ENCODE data around the gene GJB1. TPM values are rescaled to one million over a fixed set of nuclear protein-coding genes. Genes with fewer than 3 reads are reported as not detected.
A peak's percentile ranks its signal among the peaks of the same experiment; 100 is the strongest.

Gene GJB1
- total and polyA plus RNA-seq, 8 donors: 40.1 to 70.6 (median 56.2) TPM

DNA sequence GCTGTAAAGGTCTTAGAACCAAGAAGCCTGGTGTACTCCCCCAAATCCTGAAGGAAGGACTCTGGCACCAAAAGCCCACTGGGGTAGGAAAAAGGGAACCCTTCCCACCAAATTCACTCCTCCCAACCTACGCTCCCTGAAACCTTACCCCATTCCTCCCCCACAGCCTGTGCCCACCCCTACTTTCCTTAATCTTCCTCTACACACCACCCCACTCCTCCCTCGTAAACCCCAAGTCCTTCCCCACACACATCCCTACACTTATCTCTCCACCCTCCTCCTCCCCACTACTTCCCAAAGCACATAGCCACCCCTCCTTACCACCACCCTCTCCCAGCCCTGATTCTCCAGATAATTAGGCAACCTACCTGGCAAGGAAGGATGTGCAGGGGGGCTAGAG, 29.2 kb downstream of the GJB1 start:
- FAIRE-seq (no peak), ATAC-seq (no peak), DNase-seq (no peak)
- intact Hi-C loops (cut with DNase I): no loop called here
- Histone ChIP-seq H3K9me3 (no peaks in the 10 kb centered on the region), H3K36me3 (no peaks in the 10 kb centered on the region), H3K27ac (no peak overlapping the region), H3K27me3 (no peaks in the 10 kb centered on the region), H3K4me1 (no peaks in the 10 kb centered on the region), H3K4me3 (no peak overlapping the region)
- WGBS, 2 donors: 75 to 78% methylated on average over 2 of the region's 2 CpGs
- TF ChIP-seq, protein P1, sequence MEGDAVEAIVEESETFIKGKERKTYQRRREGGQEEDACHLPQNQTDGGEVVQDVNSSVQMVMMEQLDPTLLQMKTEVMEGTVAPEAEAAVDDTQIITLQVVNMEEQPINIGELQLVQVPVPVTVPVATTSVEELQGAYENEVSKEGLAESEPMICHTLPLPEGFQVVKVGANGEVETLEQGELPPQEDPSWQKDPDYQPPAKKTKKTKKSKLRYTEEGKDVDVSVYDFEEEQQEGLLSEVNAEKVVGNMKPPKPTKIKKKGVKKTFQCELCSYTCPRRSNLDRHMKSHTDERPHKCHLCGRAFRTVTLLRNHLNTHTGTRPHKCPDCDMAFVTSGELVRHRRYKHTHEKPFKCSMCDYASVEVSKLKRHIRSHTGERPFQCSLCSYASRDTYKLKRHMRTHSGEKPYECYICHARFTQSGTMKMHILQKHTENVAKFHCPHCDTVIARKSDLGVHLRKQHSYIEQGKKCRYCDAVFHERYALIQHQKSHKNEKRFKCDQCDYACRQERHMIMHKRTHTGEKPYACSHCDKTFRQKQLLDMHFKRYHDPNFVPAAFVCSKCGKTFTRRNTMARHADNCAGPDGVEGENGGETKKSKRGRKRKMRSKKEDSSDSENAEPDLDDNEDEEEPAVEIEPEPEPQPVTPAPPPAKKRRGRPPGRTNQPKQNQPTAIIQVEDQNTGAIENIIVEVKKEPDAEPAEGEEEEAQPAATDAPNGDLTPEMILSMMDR (IDR thresholded peaks at IDR 0.05): no peak

DNA sequence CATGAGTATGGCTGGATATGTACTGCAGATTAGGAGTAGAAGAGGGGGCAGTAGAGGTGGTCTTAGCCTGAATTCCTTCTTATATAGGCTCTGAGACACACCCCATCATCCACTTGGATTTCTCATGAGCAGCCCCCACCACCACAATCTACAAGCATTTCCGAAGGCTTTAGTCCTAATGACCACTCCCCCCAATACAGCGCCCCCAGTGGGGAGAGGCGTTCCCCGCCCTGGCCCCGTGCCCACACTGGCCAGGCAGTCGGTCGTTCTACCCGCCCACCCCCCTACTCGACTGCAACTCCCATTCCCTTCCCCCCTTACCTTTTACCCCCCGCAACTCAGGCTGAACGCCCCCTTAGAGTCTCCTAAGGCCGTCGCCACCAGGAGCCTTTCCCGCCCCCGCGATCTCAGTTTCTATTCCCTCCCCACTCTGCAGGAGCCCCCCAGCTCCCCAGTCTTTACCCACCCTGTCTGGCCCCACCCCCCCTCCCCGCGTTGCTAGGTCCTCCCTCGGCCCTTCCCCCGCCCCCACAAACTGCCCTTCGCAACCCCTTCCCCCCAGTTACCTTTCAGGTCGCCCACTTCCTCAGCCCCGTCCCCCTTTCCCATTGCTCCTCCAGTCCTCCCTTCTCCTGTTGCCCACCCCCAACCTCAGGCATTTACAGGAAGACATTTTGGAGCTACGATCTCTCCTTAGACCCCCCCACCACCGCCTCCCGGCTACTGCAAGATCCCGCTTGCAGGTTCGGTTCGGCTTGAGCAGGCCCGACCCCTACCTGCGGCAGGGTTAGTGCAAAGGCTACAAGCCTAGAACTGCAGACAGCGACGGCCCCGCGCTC, 30.4 kb downstream of the GJB1 start:
- Histone ChIP-seq H3K9me3 (no peaks in the 10 kb centered on the region), H3K4me3 (peak overlapping the region; percentile 23 to 60 (median 48)), H3K27me3 (no peaks in the 10 kb centered on the region), H3K36me3 (no peaks in the 10 kb centered on the region), H3K27ac (peak overlapping the region; percentile 61 to 85 (median 72)), H3K4me1 (no peaks in the 10 kb centered on the region)
- TF ChIP-seq, protein P1 (IDR thresholded peaks at IDR 0.05): peak in 3 of 4 donors; percentile 12 to 29 (median 21)
- intact Hi-C loops (cut with DNase I): no loop called here
- ATAC-seq: no peak
- DNase-seq: peak; percentile 28 to 78 (median 58)
- no peak for FAIRE-seq
- 3 to 28% methylated on average over 30 to 34 of the region's 35 CpGs for WGBS, 2 donors

DNA sequence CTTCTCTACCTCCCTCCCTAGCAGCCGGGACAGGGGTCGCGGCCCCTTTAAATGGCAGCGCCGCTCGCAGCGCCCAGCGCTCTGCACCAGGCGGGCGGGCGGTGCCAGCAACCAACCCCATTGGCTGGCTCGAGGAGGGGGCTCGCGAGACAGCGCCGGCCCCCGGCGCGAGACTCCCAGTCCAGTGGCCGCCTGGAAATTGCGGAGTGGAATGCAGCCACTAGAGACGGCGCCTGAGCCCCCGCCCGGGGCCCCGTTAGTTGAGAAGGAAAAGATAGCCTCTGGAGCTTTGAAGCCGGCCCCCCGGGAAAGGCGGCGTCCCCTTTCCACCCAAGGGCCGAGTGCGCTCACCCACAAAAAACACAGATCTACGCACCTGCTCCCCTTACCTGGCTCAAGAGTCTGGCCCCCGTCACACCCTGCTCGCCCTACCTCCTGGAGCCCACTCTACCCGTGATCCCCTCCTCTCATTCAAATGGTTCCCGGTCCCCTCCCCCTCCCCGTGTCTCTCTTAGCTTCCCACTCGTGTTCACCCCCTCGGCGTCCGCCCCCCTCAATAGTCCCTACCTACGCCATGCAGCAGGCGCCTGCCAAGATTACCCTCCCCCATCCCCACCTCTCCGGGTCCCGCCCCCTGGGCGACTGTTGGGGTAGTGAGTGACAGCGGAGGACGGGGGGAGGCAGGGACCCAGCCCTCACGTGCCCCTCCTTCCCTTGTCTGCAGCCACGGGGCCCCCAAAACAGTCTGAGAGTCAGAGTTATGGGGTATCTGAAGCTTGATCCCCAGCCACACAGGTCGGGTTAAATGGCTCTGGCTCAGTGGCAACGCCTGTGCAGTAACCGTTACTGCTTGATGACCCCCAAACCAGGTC, 31.3 kb downstream of the GJB1 start, which contains the start of gene ZMYM3:
ZMYM3 (minus strand) TSS at position 49 of the 872 bp plus-strand sequence. CDS start 885 bp downstream, outside the sequence.
- no peaks in the 10 kb centered on the region for H3K4me1 ChIP-seq
- ATAC-seq (peak; percentile 89 to 96 (median 96)), DNase-seq (peak; percentile 84 to 92 (median 86)), FAIRE-seq (no peak)
- H3K9me3 ChIP-seq: no peaks in the 10 kb centered on the region
- no peaks in the 10 kb centered on the region for H3K36me3 ChIP-seq
- intact Hi-C loops (cut with DNase I): no loop called here
- H3K27me3 ChIP-seq: no peaks in the 10 kb centered on the region
- H3K27ac ChIP-seq: peak within 1 kb of the TSS; percentile 61 to 85 (median 72)
- TF ChIP-seq, protein P1 (IDR thresholded peaks at IDR 0.05): no peak
- peak within 1 kb of the TSS; percentile 23 to 60 (median 48) for H3K4me3 ChIP-seq
- WGBS, 2 donors: 0 to 31% methylated on average over 53 to 54 of the region's 54 CpGs

DNA sequence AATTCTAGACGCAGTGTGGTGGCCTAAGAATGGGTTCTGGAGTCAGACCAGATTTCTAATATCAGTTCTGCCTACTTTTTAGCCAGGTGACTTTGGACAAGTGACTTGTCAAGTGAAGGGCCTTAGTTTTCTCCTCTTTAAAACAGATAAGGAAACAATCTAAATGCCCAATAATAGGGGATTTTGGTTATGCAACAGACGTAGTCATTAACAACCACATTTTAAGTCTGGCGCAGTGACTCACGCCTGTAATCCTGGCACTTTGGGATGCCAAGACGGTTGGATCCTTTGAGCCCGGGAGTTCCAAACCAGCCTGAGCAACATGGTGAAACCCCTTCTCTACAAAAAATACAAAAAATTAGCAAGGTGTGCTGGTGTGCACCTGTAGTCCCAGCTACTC, 33.0 kb downstream of the GJB1 start:
- DNase-seq (no peak), ATAC-seq (no peak), FAIRE-seq (no peak)
- Histone ChIP-seq H3K4me1 (no peaks in the 10 kb centered on the region), H3K9me3 (no peaks in the 10 kb centered on the region), H3K4me3 (no peak overlapping the region), H3K27me3 (no peaks in the 10 kb centered on the region), H3K27ac (peak overlapping the region in 2 of 4 donors; percentile 39 to 85), H3K36me3 (no peaks in the 10 kb centered on the region)
- intact Hi-C loops (cut with DNase I): no loop called here
- TF ChIP-seq, protein P1 (IDR thresholded peaks at IDR 0.05): no peak
- WGBS, 2 donors: 68 to 73% methylated on average over 6 of the region's 6 CpGs

Data from pancreas (tissue), 10 donors.